ENCODE results near the gene SMYD1. TPM values are rescaled to one million over a fixed set of nuclear protein-coding genes. Genes with fewer than 3 reads are reported as not detected.

The SMYD1 gene
- total and polyA plus RNA-seq, 2 donors (not counting 3 experiments of a cell fraction or from before 2014, with no cell fraction given): not detected

GRCh38 chr2:88087763-88088162, 20.1 kb downstream of the SMYD1 start:
- POLR2A ChIA-PET: no interaction called here
- CTCF ChIA-PET: no interaction called here
- Histone ChIP-seq H3K9me1 (replicated peaks; ENCODE audit: control insufficient read depth, extremely low read depth, insufficient read depth, low read length) (no peaks in the 10 kb centered on the region), H3K27me3 (ENCODE audit: control insufficient read depth in 2 of 2, insufficient read depth in 2 of 2, low read length in 2 of 2) (no peaks in the 10 kb centered on the region), H3K9me3 (replicated peaks; ENCODE audit: control insufficient read depth, insufficient read depth, low read length) (no peaks in the 10 kb centered on the region), H3K36me3 (ENCODE audit: control insufficient read depth in 2 of 2, extremely low read depth in 1 of 2, insufficient read depth in 2 of 2, low read length in 2 of 2) (no peaks in the 10 kb centered on the region), H2AFZ (ENCODE audit: low read depth, low read length) (no peak overlapping the region), H4K20me1 (replicated peaks; ENCODE audit: control insufficient read depth, extremely low read depth, insufficient read depth, low read length) (no peaks in the 10 kb centered on the region), H3K4me3 (replicated peaks in 1 of 3; ENCODE audit: insufficient read depth in 1 of 3, low read depth in 1 of 3, low read length in 3 of 3) (no peak overlapping the region), H3K79me2 (ENCODE audit: control insufficient read depth, insufficient read depth, low read length) (no peaks in the 10 kb centered on the region), H3K27ac (ENCODE audit: insufficient read depth, low read depth, low read length) (no peak overlapping the region), H3K9ac (replicated peaks; ENCODE audit: extremely low read depth, insufficient read depth, low read length) (no peak overlapping the region), H3K4me2 (ENCODE audit: insufficient read depth, low read length) (no peak overlapping the region), H3K4me1 (ENCODE audit: control insufficient read depth, extremely low read depth, insufficient read depth, low read length) (no peaks in the 10 kb centered on the region)
- TF ChIP-seq EZH2 (IDR thresholded peaks at IDR 0.05; ENCODE audit: borderline replicate concordance, low read depth, low read length, severe bottlenecking) (no peak), POLR2AphosphoS5 (IDR thresholded peaks at IDR 0.05; ENCODE audit: insufficient read depth, low read depth, low read length) (no peak), MYC (IDR thresholded peaks at IDR 0.05; ENCODE audit: low read depth, low read length) (no peak), FOS (IDR thresholded peaks at IDR 0.05; ENCODE audit: borderline replicate concordance, insufficient read depth, low read length) (no peak), GATA2 (IDR thresholded peaks at IDR 0.05; ENCODE audit: insufficient read depth, insufficient read length, low read depth, low read length) (no peak)
- no peak for DNase-seq (ENCODE audit: low read depth, low spot score)
- BruUV-seq (replicated peaks): no TSS peak
- no peak for FAIRE-seq
- intact Hi-C loops (cut with micrococcal nuclease): no loop called here
- dilution Hi-C loops (cut with MboI; ENCODE audit: extremely low pct_ligation_motif_present, low sequenced_read_pairs): no loop called here

DNA sequence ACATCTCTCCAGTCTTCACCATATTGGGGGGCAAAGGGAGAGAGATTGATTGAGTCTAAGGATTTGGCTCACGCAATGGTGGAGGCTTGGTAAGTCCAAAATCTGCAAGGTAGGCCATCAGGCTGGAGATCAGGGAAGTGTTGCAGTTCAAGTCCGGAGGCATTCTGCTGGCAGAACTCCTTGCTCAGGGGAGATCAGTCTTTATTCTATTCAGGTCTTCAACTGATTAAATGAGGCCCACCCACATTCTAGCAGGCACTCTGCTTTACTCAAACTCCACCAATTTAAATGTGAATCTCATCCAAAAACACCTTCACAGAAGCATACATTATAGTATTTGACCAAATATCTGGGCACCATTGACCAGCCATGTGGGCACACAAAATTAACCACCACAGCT, 21.4 kb downstream of the SMYD1 start:
- no peaks in the 10 kb centered on the region for H3K9me3 ChIP-seq (replicated peaks; ENCODE audit: control insufficient read depth, insufficient read depth, low read length)
- H3K79me2 ChIP-seq (ENCODE audit: control insufficient read depth, insufficient read depth, low read length): no peaks in the 10 kb centered on the region
- FAIRE-seq: no peak
- CTCF ChIA-PET: interaction anchor here (2.2 kb wide), 1 partner anchor 29 kb away, joined by 7 read pairs; no protein-coding TSS in a partner anchor
- no peaks in the 10 kb centered on the region for H4K20me1 ChIP-seq (replicated peaks; ENCODE audit: control insufficient read depth, extremely low read depth, insufficient read depth, low read length)
- no TSS peak for BruUV-seq (replicated peaks)
- H2AFZ ChIP-seq (ENCODE audit: low read depth, low read length): no peak overlapping the region
- no peak overlapping the region for H3K4me3 ChIP-seq (replicated peaks in 1 of 3; ENCODE audit: insufficient read depth in 1 of 3, low read depth in 1 of 3, low read length in 3 of 3)
- H3K4me1 ChIP-seq (ENCODE audit: control insufficient read depth, extremely low read depth, insufficient read depth, low read length): no peaks in the 10 kb centered on the region
- no peaks in the 10 kb centered on the region for H3K9me1 ChIP-seq (replicated peaks; ENCODE audit: control insufficient read depth, extremely low read depth, insufficient read depth, low read length)
- dilution Hi-C loops (cut with MboI; ENCODE audit: extremely low pct_ligation_motif_present, low sequenced_read_pairs) (no loop called here), intact Hi-C loops (cut with micrococcal nuclease) (no loop called here)
- no peaks in the 10 kb centered on the region for H3K36me3 ChIP-seq (ENCODE audit: control insufficient read depth in 2 of 2, extremely low read depth in 1 of 2, insufficient read depth in 2 of 2, low read length in 2 of 2)
- no peak overlapping the region for H3K9ac ChIP-seq (replicated peaks; ENCODE audit: extremely low read depth, insufficient read depth, low read length)
- no peak for TF ChIP-seq POLR2AphosphoS5 (IDR thresholded peaks at IDR 0.05; ENCODE audit: insufficient read depth, low read depth, low read length)
- no peak for DNase-seq (ENCODE audit: low read depth, low spot score)
- no peak overlapping the region for H3K27ac ChIP-seq (ENCODE audit: insufficient read depth, low read depth, low read length)
- H3K27me3 ChIP-seq (ENCODE audit: control insufficient read depth in 2 of 2, insufficient read depth in 2 of 2, low read length in 2 of 2): no peaks in the 10 kb centered on the region
- H3K4me2 ChIP-seq (ENCODE audit: insufficient read depth, low read length): no peak overlapping the region
- POLR2A ChIA-PET: no interaction called here
